Coronary artery (tissue), 2 donors: ENCODE measurements around the gene FSTL4.

ENCODE experiments used
- DNase-seq: peaks from one replicate; pipeline ENCODE4 v3.0.0-alpha.2; 2017; ENCODE audit warnings: low spot score
- H3K27ac ChIP-seq, 2 donors: fragments of 200-600 bp; sonication (generic); one replicate each; pipeline ENCODE4 v1.5.1; 2016 to 2019
- H3K4me3 ChIP-seq: fragments of 200-600 bp; sonication (generic); 2 replicates; pipeline ENCODE4 v1.5.1; 2016; ENCODE audit warnings: mild to moderate bottlenecking, moderate library complexity
- CTCF ChIP-seq: fragments of 200-600 bp; sonication (generic); IDR thresholded peaks from one replicate; pipeline ENCODE4 v1.5.1; 2019; ENCODE audit warnings: antibody characterized with exemption

The FSTL4 gene

DNA sequence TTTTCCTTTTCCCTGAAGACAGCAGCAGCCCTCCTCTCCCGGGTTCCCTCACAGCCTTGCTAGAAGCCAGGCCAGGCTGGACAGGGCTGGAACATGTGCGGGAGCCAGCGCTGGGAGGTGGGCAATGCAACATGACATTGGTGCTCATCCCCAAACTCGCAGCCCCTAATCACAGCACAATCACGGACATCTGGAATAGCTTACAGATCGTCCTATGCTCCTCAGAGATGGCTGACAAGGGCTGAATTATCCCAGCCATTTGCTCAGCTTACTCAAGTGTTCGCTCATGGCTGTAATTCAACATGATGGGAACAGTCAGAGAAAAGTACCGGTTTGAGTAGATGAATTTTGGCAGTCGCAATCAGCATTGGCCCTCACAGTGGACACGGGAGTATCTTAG lies 49.8 kb downstream of the FSTL4 start:
- H3K27ac ChIP-seq: no peak overlapping the region
- TF ChIP-seq CTCF: no peak
- no peak for DNase-seq
- H3K4me3 ChIP-seq: no peak overlapping the region

DNA sequence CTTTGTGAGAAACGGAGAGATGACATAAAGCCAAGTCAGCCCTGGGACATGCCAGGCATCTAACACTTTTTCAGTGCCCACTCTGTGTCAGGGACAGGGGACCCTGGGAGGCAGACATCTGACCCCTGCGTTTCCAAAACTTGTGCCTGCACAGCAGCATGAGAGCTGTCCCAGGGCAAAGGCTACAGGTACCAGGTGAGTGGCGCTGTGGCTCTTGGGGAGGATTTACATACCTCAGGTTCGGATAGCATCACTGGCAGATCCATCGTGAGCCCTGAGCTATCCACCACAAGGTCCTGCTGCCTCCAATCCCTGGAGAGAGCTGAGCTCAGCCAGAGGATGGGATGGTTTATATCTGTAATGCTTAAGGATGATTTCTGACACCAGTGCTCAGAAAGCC lies 52.4 kb downstream of the FSTL4 start:
- H3K27ac ChIP-seq: no peak overlapping the region
- TF ChIP-seq CTCF: no peak
- no peak overlapping the region for H3K4me3 ChIP-seq
- DNase-seq: no peak

GRCh38 chr5:133556551-133556950 lies 55.8 kb downstream of the FSTL4 start:
- TF ChIP-seq CTCF: no peak
- no peak overlapping the region for H3K27ac ChIP-seq
- no peak for DNase-seq
- no peak overlapping the region for H3K4me3 ChIP-seq

DNA sequence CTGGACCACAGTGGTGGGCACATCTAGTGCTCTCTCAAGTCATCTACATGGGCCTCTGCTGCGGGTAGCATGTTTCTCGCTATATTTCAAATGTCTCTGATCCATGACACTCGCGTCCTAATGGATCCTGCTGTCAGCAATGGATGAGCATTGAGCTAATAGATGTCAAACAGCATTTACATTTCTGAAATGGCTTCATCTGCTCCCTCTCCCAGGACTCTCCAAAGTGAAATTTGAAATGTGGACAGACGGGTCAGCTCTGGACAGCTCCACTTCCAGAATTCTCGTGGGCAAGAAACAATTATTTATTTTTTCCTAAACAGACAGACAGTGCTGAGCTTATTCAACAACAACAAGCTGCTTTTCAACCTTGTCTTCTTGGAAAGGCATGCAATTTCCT lies 58.1 kb downstream of the FSTL4 start:
- TF ChIP-seq CTCF: no peak
- DNase-seq: no peak
- Histone ChIP-seq H3K27ac (no peak overlapping the region), H3K4me3 (no peak overlapping the region)

GRCh38 chr5:133552925-133553525 lies 59.3 kb downstream of the FSTL4 start:
- TF ChIP-seq CTCF: peak; percentile 35
- no peak overlapping the region for H3K4me3 ChIP-seq
- H3K27ac ChIP-seq: no peak overlapping the region
- no peak for DNase-seq

DNA sequence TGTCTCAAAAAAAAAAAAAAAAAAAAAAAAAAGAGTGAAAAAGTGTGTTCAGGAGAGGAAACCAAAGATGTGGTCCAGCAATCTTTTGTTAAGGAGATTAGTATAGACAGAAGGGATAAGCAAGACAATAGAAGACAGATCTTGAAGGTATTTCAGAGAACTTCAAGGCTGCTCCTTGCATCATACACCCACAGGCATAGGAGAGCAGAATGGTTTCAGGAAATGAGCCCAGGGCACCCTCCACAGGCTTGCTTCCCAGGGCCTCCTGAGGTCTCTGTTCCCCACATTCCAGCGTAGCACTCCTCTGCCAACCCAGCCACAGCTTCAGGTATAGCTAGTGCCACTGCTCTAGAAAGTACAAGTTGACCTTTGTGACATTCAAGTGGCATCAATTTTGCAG lies 65.8 kb downstream of the FSTL4 start:
- Histone ChIP-seq H3K4me3 (no peak overlapping the region), H3K27ac (no peak overlapping the region)
- no peak for TF ChIP-seq CTCF
- no peak for DNase-seq

DNA sequence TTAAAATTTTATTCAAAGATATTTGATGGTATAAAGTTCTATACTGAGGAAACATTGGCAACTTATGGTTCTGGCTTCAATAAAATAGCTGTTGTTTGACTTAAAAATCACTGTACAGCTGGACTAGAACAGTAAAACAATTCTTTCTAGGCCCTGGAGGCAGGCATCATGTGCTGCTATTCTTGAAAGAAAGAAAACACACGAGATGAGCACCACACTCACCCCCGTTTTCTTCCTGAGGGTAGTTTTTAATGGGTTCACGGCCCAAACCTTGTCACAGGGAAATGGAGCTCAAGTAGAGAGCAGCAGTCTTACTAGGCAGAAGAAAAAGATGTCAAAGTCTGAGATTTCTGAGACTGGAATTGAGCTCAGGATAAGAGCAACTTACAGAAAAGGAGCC lies 68.0 kb downstream of the FSTL4 start:
- no peak for TF ChIP-seq CTCF
- Histone ChIP-seq H3K4me3 (no peak overlapping the region), H3K27ac (no peak overlapping the region)
- no peak for DNase-seq
